Gastrocnemius medialis (tissue), 4 donors: ENCODE measurements around the gene SLC35F2.

ENCODE experiments used
- CTCF ChIP-seq, 5 experiments: fragments of 450-650 bp in 3 of 5; fragments of 200-600 bp in 2 of 5; sonication (generic) in 2 of 5; IDR thresholded peaks in 4 of 5; conservative IDR thresholded peaks in 1 of 5; 1 replicate in 4 of 5; 2 replicates in 1 of 5; pipeline ENCODE4 v1.5.1; 2016 to 2019; ENCODE audit warnings: antibody characterized with exemption in 5 of 5, mild to moderate bottlenecking in 3 of 5, moderate library complexity in 3 of 5
- POLR2A ChIP-seq, 2 donors: fragments of 450-650 bp; IDR thresholded peaks; one replicate each; pipeline ENCODE4 v1.6.1; 2017; ENCODE audit warnings: antibody characterized with exemption in 2 of 2, mild to moderate bottlenecking in 2 of 2, moderate library complexity in 2 of 2

- TF ChIP-seq CTCF (IDR thresholded peaks at IDR 0.05 in 4 of 5, conservative IDR thresholded peaks at IDR 0.05 in 1 of 5) (no peak), POLR2A (IDR thresholded peaks at IDR 0.05) (no peak)
Measured at GRCh38 chr11:107857550-107858216, 904 bp downstream of the SLC35F2 start.
